ENCODE results near the gene PACSIN2.

Gene PACSIN2

GRCh38 chr22:42881982-42882656, 132.8 kb downstream of the PACSIN2 start:
- no peak for DNase-seq
- in situ Hi-C loops (cut with HindIII; ENCODE audit: low pct_ligation_motif_present, low pct_unique_long_range_greater_than_20kb, low sequenced_read_pairs) = no loop called here

- no peak for DNase-seq
- in situ Hi-C loops (cut with HindIII; ENCODE audit: low pct_ligation_motif_present, low pct_unique_long_range_greater_than_20kb, low sequenced_read_pairs) = no loop called here
Measured at GRCh38 chr22:42881298-42881697, 133.7 kb downstream of the PACSIN2 start.

GRCh38 chr22:42880815-42881214, 134.1 kb downstream of the PACSIN2 start:
- in situ Hi-C loops (cut with HindIII; ENCODE audit: low pct_ligation_motif_present, low pct_unique_long_range_greater_than_20kb, low sequenced_read_pairs) = no loop called here
- DNase-seq = no peak

- DNase-seq = no peak
- in situ Hi-C loops (cut with HindIII; ENCODE audit: low pct_ligation_motif_present, low pct_unique_long_range_greater_than_20kb, low sequenced_read_pairs) = no loop called here
Measured at GRCh38 chr22:42879371-42880021, 135.5 kb downstream of the PACSIN2 start.

- no peak for DNase-seq
- in situ Hi-C loops (cut with HindIII; ENCODE audit: low pct_ligation_motif_present, low pct_unique_long_range_greater_than_20kb, low sequenced_read_pairs) = no loop called here
Measured at GRCh38 chr22:42878561-42879305, 136.2 kb downstream of the PACSIN2 start.

GRCh38 chr22:42877597-42878340, 137.2 kb downstream of the PACSIN2 start:
- no peak for DNase-seq
- in situ Hi-C loops (cut with HindIII; ENCODE audit: low pct_ligation_motif_present, low pct_unique_long_range_greater_than_20kb, low sequenced_read_pairs) = no loop called here

- in situ Hi-C loops (cut with HindIII; ENCODE audit: low pct_ligation_motif_present, low pct_unique_long_range_greater_than_20kb, low sequenced_read_pairs) = no loop called here
- no peak for DNase-seq
Measured at GRCh38 chr22:42877158-42877557, 137.8 kb downstream of the PACSIN2 start.

GRCh38 chr22:42876041-42876440, 138.9 kb downstream of the PACSIN2 start:
- in situ Hi-C loops (cut with HindIII; ENCODE audit: low pct_ligation_motif_present, low pct_unique_long_range_greater_than_20kb, low sequenced_read_pairs) = no loop called here
- DNase-seq = no peak

- DNase-seq = no peak
- in situ Hi-C loops (cut with HindIII; ENCODE audit: low pct_ligation_motif_present, low pct_unique_long_range_greater_than_20kb, low sequenced_read_pairs) = no loop called here
Measured at GRCh38 chr22:42874010-42874409, 140.9 kb downstream of the PACSIN2 start.

GRCh38 chr22:42873356-42873755, 141.6 kb downstream of the PACSIN2 start:
- DNase-seq = no peak
- in situ Hi-C loops (cut with HindIII; ENCODE audit: low pct_ligation_motif_present, low pct_unique_long_range_greater_than_20kb, low sequenced_read_pairs) = no loop called here

- no peak for DNase-seq
- in situ Hi-C loops (cut with HindIII; ENCODE audit: low pct_ligation_motif_present, low pct_unique_long_range_greater_than_20kb, low sequenced_read_pairs) = no loop called here
Measured at GRCh38 chr22:42872821-42873220, 142.1 kb downstream of the PACSIN2 start.

- DNase-seq = no peak
- in situ Hi-C loops (cut with HindIII; ENCODE audit: low pct_ligation_motif_present, low pct_unique_long_range_greater_than_20kb, low sequenced_read_pairs) = no loop called here
Measured at GRCh38 chr22:42871146-42872050, 143.6 kb downstream of the PACSIN2 start.

- no peak for DNase-seq
- in situ Hi-C loops (cut with HindIII; ENCODE audit: low pct_ligation_motif_present, low pct_unique_long_range_greater_than_20kb, low sequenced_read_pairs) = no loop called here
Measured at GRCh38 chr22:42869888-42870480, 145.0 kb downstream of the PACSIN2 start.

- in situ Hi-C loops (cut with HindIII; ENCODE audit: low pct_ligation_motif_present, low pct_unique_long_range_greater_than_20kb, low sequenced_read_pairs) = no loop called here
Measured at GRCh38 chr22:42869463-42869862, 145.5 kb downstream of the PACSIN2 start.

GRCh38 chr22:42868751-42869251, 146.1 kb downstream of the PACSIN2 start:
- in situ Hi-C loops (cut with HindIII; ENCODE audit: low pct_ligation_motif_present, low pct_unique_long_range_greater_than_20kb, low sequenced_read_pairs) = no loop called here

More at GRCh38 chr22:42869463-42869862, 145.5 kb downstream of the PACSIN2 start:
- DNase-seq = no peak

GRCh38 chr22:42866100-42866499, 148.8 kb downstream of the PACSIN2 start:
- in situ Hi-C loops (cut with HindIII; ENCODE audit: low pct_ligation_motif_present, low pct_unique_long_range_greater_than_20kb, low sequenced_read_pairs) = no loop called here

More at GRCh38 chr22:42868751-42869251, 146.1 kb downstream of the PACSIN2 start:
- DNase-seq = no peak

GRCh38 chr22:42865536-42865935, 149.4 kb downstream of the PACSIN2 start:
- no peak for DNase-seq
- in situ Hi-C loops (cut with HindIII; ENCODE audit: low pct_ligation_motif_present, low pct_unique_long_range_greater_than_20kb, low sequenced_read_pairs) = no loop called here

More at GRCh38 chr22:42866100-42866499, 148.8 kb downstream of the PACSIN2 start:
- no peak for DNase-seq
